GM21723 (cell line): ENCODE data around the gene KCNJ12.
"Not testable (repeated sequence)": the region's sequence is repeated elsewhere in the genome, so short reads cannot be mapped to it uniquely, and the experiment has no call there.

Source experiments
- ATAC-seq: cut with Tn5 transposase; IDR thresholded peaks from one replicate; pipeline ENCODE4 v1.9.1; 2021; ENCODE audit warnings: mild to moderate bottlenecking, moderate library complexity; ENCODE audit not compliant: unreplicated experiment

KCNJ12 gene

GRCh38 chr17:21436883-21437836, 61.0 kb downstream of the KCNJ12 start:
- not testable (repeated sequence) for ATAC-seq

DNA sequence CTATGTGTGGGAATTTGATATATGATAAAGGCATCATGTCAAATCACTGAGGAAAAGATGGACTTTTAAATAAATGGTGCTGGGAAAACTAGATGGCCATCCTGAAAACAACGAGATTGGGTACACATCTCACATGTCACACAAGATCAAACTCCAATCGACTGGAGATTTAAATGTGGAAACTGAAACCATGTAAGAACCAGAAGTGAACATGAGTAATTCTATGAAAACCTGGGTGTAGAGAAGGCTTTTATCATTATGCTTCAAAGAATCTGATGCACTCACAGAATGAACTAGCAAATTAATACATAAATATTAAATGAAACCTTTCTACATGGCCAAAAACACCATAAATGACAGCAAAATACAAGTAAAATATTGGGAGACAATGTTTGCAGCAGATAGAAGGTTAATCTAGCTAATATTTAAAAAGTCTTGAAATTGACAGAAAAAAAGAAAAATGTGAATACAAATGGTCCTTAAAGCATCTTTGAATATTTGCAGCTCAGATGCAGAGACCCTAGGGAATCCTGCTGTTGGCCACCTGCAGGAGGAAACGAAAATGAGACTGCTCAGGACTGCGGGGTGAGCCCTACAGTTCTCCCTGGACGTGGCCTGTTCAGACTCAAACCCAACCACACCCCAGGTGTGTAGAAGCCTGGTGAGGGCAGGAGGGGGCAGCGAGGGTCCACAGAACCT, 62.3 kb downstream of the KCNJ12 start:
- ATAC-seq, result not testable (repeated sequence)

DNA sequence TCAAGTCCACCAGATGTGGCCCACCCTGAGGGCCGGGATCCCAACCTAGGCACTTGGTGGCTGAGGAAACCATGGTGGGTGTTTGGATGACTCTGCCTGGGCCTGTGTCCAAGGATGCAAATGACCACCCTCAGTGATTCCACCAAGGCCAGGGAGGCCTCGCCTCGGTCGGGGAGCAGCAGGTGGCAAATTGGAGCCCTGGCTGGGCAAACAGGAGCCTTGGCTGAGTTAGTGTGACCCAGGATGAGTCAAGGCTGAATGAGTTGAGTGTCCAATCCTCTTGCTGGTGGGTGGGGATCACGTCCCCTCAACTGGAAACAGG, 62.8 kb downstream of the KCNJ12 start:
- not testable (repeated sequence) for ATAC-seq

DNA sequence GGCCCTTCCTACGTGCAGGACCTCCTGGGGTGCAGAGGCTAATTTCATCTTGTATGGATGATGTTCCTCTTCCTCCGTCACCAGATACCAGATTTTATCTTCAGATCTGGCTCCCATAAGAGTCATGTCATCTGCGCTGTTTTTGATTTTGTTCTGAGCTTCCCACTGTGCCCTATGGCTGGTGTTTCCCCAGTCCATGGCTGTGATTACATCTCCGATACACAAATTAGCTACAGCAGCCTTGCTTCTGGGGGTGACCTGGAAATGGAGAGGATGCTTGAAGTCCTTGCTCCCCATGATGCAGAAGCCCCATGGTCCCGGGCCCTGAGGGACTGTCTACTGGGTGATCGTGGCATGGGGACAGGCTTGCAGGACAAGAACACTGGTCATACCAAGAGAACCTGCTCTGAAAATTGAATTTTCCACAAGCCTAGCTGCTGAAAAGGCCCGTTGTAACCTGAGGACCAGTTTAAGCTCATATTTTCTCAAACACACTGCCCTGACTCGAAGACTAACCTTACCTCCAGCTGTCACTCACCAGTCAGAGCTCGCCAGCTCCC, 69.0 kb downstream of the KCNJ12 start:
- no peak for ATAC-seq

GRCh38 chr17:21447552-21447951, 71.4 kb downstream of the KCNJ12 start:
- not testable (repeated sequence) for ATAC-seq

DNA sequence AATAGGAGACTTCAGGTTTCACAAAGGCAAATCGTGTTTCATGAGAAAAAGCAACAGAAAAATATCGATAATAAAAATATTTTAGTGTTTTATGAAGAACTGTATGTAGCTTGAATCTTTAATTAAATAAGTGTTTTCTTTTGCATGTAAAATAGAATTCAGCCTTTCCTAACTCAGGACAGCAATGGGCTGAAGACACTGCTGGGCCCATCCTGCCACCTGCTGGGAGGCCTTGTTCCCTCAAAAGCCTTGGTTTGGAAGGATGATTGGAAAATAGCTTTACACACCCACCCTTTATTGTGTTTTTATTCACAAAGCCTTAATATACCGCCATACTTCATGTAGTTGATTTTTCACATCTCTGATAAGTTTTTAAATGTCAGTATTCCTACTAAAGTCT, 73.7 kb downstream of the KCNJ12 start:
- not testable (repeated sequence) for ATAC-seq

GRCh38 chr17:21451975-21452374, 75.8 kb downstream of the KCNJ12 start:
- no peak for ATAC-seq

DNA sequence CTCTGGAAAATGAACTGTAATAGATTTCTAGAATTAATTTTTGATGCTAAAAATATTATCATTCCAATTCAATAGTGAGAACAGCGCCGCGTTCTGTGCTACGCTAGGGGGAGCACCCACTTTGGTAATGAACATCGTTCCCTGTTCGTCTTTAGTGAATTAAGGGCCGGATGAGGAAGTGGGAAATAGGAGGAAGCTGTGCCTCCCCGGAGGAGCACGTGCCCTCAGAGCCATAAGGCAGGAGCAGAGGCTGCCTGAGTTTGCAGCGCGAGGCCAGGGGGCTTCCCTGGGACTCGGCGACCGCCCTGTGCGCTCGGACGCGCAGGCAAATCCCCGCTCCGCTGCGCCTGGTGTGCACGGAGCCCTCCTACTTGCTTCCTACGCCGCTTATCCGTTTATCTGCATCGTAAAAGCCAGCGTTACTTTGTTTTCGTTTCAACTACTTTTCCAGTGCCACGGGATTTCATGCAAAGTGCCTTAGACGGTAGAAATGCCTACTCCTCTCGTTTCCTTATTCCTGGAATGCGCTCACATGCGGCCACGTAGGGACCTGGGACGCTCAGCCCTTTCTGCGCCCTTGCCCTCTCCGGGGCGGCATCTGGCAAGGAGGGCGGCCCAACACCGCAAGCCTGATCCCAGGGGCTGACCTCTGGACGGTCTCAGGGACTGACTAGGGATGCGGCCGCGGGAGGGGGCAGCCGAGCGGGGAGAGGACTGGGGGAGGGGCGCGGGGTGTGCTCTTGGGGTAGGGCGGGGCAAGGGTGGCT, 76.4 kb downstream of the KCNJ12 start:
- ATAC-seq, result no peak

GRCh38 chr17:21453144-21453898, 77.2 kb downstream of the KCNJ12 start:
- ATAC-seq, result no peak

DNA sequence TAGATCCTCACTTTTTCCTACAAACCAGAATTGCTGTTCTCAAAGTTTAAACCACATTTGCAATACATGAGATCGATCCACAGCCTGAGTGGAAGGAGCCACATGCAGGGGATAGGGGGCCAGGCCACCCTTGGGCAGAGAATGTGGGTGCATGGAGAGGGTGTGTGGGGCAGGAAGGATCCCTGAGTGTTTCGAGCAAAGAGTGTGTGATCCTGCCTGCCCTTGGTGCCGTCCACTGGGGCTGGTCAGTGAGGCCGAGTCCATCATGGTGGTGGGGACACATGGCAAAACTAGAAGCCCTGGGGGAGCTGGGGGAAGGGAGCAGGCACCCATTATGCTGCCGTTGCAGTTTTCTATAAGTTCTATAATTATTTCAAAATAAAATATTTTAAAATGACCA, 77.8 kb downstream of the KCNJ12 start:
- not testable (repeated sequence) for ATAC-seq

- no peak for ATAC-seq
Measured at GRCh38 chr17:21454441-21454840, 78.3 kb downstream of the KCNJ12 start.

- ATAC-seq, result no peak
Measured at GRCh38 chr17:21455761-21456160, 79.6 kb downstream of the KCNJ12 start.

DNA sequence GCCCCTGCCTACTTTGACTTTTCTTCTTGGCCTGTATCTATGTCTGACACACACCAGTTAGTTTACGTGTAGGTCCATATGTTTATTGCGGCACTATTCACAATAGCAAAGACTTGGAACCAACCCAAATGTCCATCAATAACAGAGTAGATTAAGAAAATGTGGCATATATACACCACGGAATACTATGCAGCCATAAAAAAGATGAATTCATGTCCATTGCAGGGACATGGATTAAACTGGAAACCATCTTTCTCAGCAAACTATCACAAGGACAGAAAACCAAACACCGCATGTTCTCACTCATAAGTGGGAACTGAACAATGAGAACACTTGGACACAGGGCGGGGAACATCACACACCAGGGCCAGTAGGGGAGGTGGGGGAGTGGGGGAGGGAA, 80.3 kb downstream of the KCNJ12 start:
- not testable (repeated sequence) for ATAC-seq

DNA sequence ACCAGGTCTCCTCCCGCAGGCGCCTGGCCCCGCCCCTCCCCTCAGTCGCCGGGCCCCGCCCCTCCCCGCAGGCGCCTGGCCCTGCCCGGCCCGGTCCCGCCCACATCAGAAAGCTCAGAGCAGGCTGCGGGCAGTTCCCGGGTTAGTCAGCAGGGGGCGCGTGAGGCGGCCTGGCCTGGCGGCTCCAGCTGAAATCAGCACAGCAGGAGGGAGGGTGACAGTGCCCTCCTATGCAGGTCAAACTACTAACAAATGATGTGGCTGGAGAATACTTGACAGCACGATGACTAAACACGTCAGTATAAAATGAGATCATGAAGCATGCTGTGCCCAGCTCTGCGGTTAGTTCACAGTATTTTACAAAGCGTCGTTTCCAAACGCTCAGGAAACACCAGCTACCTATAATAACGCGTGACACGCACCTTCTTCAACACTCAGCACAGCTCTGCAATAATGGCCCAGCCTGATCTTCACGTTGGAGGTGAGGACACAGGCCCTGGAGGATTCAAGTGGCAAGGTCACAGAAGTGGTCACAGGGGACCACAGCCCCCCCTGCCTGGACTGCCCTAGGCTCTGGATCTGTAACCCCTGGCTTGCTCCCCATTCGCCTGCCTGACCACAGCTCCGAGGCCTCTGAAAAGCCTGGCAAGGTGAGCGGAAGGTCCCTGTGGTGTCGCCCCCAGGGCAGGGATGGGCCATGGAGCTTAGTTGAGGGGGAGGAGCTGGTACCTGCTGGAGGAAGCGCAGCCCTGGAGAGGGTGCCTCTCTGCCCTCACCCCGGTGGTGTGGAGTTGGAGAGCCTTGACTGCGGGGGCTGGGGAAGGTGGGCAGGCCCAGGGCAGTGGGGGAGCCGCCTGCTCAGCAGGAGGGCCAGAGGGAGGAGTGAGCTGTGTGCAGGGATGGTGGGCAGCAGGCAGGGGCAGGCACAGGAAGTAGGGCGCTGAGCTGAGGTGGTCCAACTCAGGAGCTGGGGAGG, 81.2 kb downstream of the KCNJ12 start:
- peak; percentile 81 for ATAC-seq

GRCh38 chr17:21458054-21458453, 81.9 kb downstream of the KCNJ12 start:
- no peak for ATAC-seq

DNA sequence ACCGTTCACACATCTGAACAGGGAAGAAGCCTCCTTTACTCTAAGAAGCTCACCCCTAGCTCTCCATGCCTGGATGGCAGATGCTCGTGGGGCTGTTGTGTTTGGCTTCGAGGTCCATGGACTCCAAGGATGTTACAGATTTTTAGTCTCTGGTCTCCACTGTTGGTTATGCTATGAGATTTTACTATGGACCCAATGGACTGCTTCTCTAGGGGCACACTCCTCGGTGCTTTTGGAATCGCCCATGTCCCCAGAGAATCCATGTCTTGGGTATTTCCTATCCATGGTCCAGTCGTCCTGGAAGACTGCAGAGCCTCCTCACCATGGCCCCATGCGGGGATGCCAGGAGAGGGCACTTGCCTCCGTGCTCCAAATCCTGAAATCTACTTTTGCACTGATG, 83.4 kb downstream of the KCNJ12 start:
- no peak for ATAC-seq

- no peak for ATAC-seq
Measured at GRCh38 chr17:21460358-21460757, 84.2 kb downstream of the KCNJ12 start.

- ATAC-seq, result no peak
Measured at GRCh38 chr17:21462237-21462636, 86.1 kb downstream of the KCNJ12 start.

GRCh38 chr17:21463204-21463661, 87.1 kb downstream of the KCNJ12 start:
- no peak for ATAC-seq
